Measurements from ENCODE around the gene PIP5KL1. TPM values are rescaled to one million over a fixed set of nuclear protein-coding genes. Genes with fewer than 3 reads are reported as not detected.

PIP5KL1 gene
- total RNA-seq, 1 donor from 2014 or later: 4.3 TPM

GRCh38 chr9:127974769-127975261 is 44.2 kb upstream of the PIP5KL1 start:
- Mint-ChIP-seq H3K4me3 (ENCODE audit: unreplicated experiment) (no peak overlapping the region), H3K27ac (ENCODE audit: unreplicated experiment) (peak overlapping the region; percentile 52), H3K4me1 (ENCODE audit: low read depth) (peaks cover 89% of the 10 kb centered on the region), H3K27me3 (ENCODE audit: low read depth) (no peaks in the 10 kb centered on the region), H3K9me3 (ENCODE audit: low read depth) (no peaks in the 10 kb centered on the region), H3K36me3 (ENCODE audit: low read depth) (no peaks in the 10 kb centered on the region)
- DNase-seq (ENCODE audit: low spot score): no peak
- TF ChIP-seq CTCF (IDR thresholded peaks at IDR 0.05): no peak

GRCh38 chr9:127974001-127974768 is 43.6 kb upstream of the PIP5KL1 start:
- no peak for TF ChIP-seq CTCF (IDR thresholded peaks at IDR 0.05)
- DNase-seq (ENCODE audit: low spot score): no peak
- no peaks in the 10 kb centered on the region for H3K9me3 Mint-ChIP-seq (ENCODE audit: low read depth)
- H3K4me1 Mint-ChIP-seq (ENCODE audit: low read depth): peaks cover 95% of the 10 kb centered on the region
- H3K27me3 Mint-ChIP-seq (ENCODE audit: low read depth): no peaks in the 10 kb centered on the region
- peak overlapping the region; percentile 52 for H3K27ac Mint-ChIP-seq (ENCODE audit: unreplicated experiment)
- H3K4me3 Mint-ChIP-seq (ENCODE audit: unreplicated experiment): no peak overlapping the region
- H3K36me3 Mint-ChIP-seq (ENCODE audit: low read depth): no peaks in the 10 kb centered on the region

GRCh38 chr9:127973169-127974000 is 42.8 kb upstream of the PIP5KL1 start:
- DNase-seq (ENCODE audit: low spot score): no peak
- Mint-ChIP-seq H3K27ac (ENCODE audit: unreplicated experiment) (peak overlapping the region; percentile 65), H3K4me1 (ENCODE audit: low read depth) (peaks cover 98% of the 10 kb centered on the region), H3K9me3 (ENCODE audit: low read depth) (no peaks in the 10 kb centered on the region), H3K36me3 (ENCODE audit: low read depth) (no peaks in the 10 kb centered on the region), H3K27me3 (ENCODE audit: low read depth) (no peaks in the 10 kb centered on the region), H3K4me3 (ENCODE audit: unreplicated experiment) (no peak overlapping the region)
- TF ChIP-seq CTCF (IDR thresholded peaks at IDR 0.05): no peak

GRCh38 chr9:127972236-127972871 is 41.8 kb upstream of the PIP5KL1 start:
- Mint-ChIP-seq H3K9me3 (ENCODE audit: low read depth) (no peaks in the 10 kb centered on the region), H3K36me3 (ENCODE audit: low read depth) (no peaks in the 10 kb centered on the region), H3K27ac (ENCODE audit: unreplicated experiment) (peak overlapping the region; percentile 65), H3K4me3 (ENCODE audit: unreplicated experiment) (no peak overlapping the region), H3K27me3 (ENCODE audit: low read depth) (no peaks in the 10 kb centered on the region), H3K4me1 (ENCODE audit: low read depth) (peaks cover 98% of the 10 kb centered on the region)
- DNase-seq (ENCODE audit: low spot score): no peak
- TF ChIP-seq CTCF (IDR thresholded peaks at IDR 0.05): no peak
